ENCODE measurements around the gene TMEM91. TPM values are rescaled to one million over a fixed set of nuclear protein-coding genes. Genes with fewer than 3 reads are reported as not detected.

TMEM91 gene
- total RNA-seq, 4 donors from 2014 or later = 5.0 to 14.9 (median 9.0) TPM

DNA sequence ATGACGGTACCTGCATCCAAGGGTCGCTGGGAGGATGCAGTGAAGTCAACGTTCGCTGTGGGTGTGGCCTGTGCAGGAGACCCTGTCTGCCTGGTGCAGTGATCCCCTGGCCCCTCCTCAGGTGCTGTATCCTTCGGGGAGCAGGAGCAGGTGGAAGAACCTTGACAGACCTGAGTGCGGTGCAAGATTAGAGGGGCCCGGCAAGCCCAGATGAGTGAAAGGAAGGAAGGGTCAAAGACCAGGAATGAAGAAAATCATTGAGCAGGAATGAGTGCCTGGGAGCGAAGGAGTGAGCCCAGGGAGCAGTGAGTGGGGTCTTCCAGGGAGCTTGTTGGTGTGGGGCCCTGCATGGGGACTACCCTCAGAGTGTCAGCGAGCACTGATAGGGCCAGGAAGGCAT, 38.1 kb downstream of the TMEM91 start:
- DNase-seq = no peak
- H3K4me1 ChIP-seq = peaks cover 8 to 41% of the 10 kb centered on the region in 2 donors
- H3K4me3 ChIP-seq (replicated peaks in 1 of 3) = no peak overlapping the region
- H3K9me3 ChIP-seq = no peaks in the 10 kb centered on the region
- TF ChIP-seq, protein P1, sequence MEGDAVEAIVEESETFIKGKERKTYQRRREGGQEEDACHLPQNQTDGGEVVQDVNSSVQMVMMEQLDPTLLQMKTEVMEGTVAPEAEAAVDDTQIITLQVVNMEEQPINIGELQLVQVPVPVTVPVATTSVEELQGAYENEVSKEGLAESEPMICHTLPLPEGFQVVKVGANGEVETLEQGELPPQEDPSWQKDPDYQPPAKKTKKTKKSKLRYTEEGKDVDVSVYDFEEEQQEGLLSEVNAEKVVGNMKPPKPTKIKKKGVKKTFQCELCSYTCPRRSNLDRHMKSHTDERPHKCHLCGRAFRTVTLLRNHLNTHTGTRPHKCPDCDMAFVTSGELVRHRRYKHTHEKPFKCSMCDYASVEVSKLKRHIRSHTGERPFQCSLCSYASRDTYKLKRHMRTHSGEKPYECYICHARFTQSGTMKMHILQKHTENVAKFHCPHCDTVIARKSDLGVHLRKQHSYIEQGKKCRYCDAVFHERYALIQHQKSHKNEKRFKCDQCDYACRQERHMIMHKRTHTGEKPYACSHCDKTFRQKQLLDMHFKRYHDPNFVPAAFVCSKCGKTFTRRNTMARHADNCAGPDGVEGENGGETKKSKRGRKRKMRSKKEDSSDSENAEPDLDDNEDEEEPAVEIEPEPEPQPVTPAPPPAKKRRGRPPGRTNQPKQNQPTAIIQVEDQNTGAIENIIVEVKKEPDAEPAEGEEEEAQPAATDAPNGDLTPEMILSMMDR (IDR thresholded peaks at IDR 0.05) = no peak
- peak overlapping the region in 2 of 3 donors; percentile 34 to 70 for H3K27ac ChIP-seq
- intact Hi-C loops (cut with DNase I) = no loop called here
- WGBS, 2 donors = 89 to 94% methylated on average over 9 of the region's 9 CpGs
- peaks cover 23 to 31% of the 10 kb centered on the region in 2 donors for H3K36me3 ChIP-seq
- no peaks in the 10 kb centered on the region for H3K27me3 ChIP-seq

GRCh38 chr19:41415154-41415571, 38.8 kb downstream of the TMEM91 start:
- TF ChIP-seq POLR2A (IDR thresholded peaks at IDR 0.05) = no peak
- TF ChIP-seq, protein P1 (IDR thresholded peaks at IDR 0.05) = no peak
- DNase-seq = peak; percentile 90 to 93
- H3K27me3 ChIP-seq = no peaks in the 10 kb centered on the region
- 21 to 25% methylated on average over 3 to 7 of the region's 9 CpGs for WGBS, 2 donors
- intact Hi-C loops (cut with DNase I) = no loop called here
- no peaks in the 10 kb centered on the region for H3K9me3 ChIP-seq
- no peak overlapping the region for H3K4me3 ChIP-seq (replicated peaks in 1 of 3)
- H3K36me3 ChIP-seq = peaks cover 30 to 37% of the 10 kb centered on the region in 2 donors
- peaks cover 2 to 34% of the 10 kb centered on the region in 2 donors for H3K4me1 ChIP-seq
- H3K27ac ChIP-seq = peak overlapping the region in 2 of 3 donors; percentile 34 to 70

GRCh38 chr19:41416194-41416674, 39.9 kb downstream of the TMEM91 start:
- H3K36me3 ChIP-seq = peaks cover 34 to 36% of the 10 kb centered on the region in 2 donors
- H3K27ac ChIP-seq = no peak overlapping the region
- no peaks in the 10 kb centered on the region for H3K9me3 ChIP-seq
- H3K4me3 ChIP-seq (replicated peaks in 1 of 3) = no peak overlapping the region
- no peak for DNase-seq
- WGBS, 2 donors = 93 to 98% methylated on average over 12 of the region's 12 CpGs
- intact Hi-C loops (cut with DNase I) = no loop called here
- TF ChIP-seq, protein P1 (IDR thresholded peaks at IDR 0.05) = no peak
- TF ChIP-seq POLR2A (IDR thresholded peaks at IDR 0.05) = no peak
- no peaks in the 10 kb centered on the region for H3K27me3 ChIP-seq
- H3K4me1 ChIP-seq = peaks cover 0 to 23% of the 10 kb centered on the region in 2 donors

DNA sequence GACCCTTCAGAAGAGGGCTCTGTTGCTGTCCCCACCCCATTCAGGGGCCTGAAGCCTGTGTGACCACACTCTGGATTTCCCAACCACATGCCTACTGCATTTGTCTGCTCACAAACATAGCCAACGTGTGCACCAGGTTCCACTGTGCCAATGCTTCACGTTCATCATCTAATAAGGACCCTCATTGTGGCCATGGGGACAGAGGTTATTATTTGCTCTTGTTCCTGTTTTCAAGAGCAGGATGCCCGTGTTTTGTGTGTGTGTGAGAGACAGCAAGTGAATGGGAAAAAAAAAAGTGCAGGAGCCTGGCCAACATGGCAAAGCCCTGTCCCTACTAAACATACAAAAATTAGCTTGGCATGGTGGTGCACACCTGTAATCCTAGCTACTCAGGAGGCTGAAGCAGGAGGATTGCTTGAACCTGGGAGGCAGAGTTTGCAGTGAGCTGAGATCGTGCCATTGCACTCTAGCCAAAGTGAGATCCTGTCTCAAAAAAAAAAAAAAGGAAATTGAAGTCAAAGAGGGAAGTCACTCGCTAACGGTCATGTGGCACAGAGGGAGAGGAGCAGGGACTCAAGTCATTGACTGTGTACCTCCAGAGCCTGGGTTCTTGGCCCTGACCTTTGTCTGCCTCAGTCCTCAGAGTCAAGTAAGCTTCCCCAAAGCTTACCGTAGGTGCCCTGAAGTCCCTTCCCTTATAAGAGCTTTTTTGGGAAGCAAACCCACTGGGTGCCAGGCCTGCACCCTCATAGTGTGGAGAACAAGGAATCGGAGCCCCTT, 44.0 kb downstream of the TMEM91 start:
- Histone ChIP-seq H3K27me3 (no peaks in the 10 kb centered on the region), H3K36me3 (peaks cover 48 to 55% of the 10 kb centered on the region in 2 donors), H3K4me3 (replicated peaks in 1 of 3) (no peak overlapping the region), H3K27ac (no peak overlapping the region), H3K4me1 (peaks cover 0 to under 1% of the 10 kb centered on the region in 2 donors), H3K9me3 (no peaks in the 10 kb centered on the region)
- 81 to 84% methylated on average over 8 of the region's 8 CpGs for WGBS, 2 donors
- intact Hi-C loops (cut with DNase I) = no loop called here
- TF ChIP-seq POLR2A (IDR thresholded peaks at IDR 0.05) = no peak
- TF ChIP-seq, protein P1 (IDR thresholded peaks at IDR 0.05) = no peak
- no peak for DNase-seq

DNA sequence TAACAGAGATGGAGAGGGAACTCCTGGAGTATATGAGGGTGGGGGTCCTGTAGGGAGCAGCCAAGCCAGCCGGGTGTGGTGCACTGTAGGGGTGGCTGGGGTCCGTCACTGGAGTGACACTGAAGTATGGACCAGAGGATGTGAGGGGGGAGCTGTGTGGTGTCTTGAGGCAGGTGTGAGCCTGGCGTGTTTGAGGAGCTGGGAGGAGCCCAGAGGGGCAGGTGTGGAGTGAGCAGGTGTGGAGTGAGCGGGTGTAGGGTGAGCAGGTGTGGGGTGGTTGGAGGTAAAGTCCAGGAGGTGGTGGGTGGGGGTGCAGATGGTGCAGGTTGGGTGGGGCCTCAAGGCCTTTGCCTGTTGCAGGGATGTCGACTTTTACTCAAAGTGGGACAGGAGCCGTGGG, 45.0 kb downstream of the TMEM91 start:
- TF ChIP-seq, protein P1 (IDR thresholded peaks at IDR 0.05) = no peak
- TF ChIP-seq POLR2A (IDR thresholded peaks at IDR 0.05) = no peak
- H3K27ac ChIP-seq = no peak overlapping the region
- DNase-seq = no peak
- H3K36me3 ChIP-seq = peaks cover 46 to 55% of the 10 kb centered on the region in 2 donors
- intact Hi-C loops (cut with DNase I) = no loop called here
- 95% methylated on average over 6 of the region's 6 CpGs for whole genome bisulfite sequencing, 2 donors
- no peak overlapping the region for H3K4me3 ChIP-seq (replicated peaks in 1 of 3)
- H3K9me3 ChIP-seq = no peaks in the 10 kb centered on the region
- H3K27me3 ChIP-seq = no peaks in the 10 kb centered on the region
- H3K4me1 ChIP-seq = peaks cover 0 to under 1% of the 10 kb centered on the region in 2 donors
